ENCODE measurements around the gene RSPH9.

RSPH9 gene, protein sequence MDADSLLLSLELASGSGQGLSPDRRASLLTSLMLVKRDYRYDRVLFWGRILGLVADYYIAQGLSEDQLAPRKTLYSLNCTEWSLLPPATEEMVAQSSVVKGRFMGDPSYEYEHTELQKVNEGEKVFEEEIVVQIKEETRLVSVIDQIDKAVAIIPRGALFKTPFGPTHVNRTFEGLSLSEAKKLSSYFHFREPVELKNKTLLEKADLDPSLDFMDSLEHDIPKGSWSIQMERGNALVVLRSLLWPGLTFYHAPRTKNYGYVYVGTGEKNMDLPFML

DNA sequence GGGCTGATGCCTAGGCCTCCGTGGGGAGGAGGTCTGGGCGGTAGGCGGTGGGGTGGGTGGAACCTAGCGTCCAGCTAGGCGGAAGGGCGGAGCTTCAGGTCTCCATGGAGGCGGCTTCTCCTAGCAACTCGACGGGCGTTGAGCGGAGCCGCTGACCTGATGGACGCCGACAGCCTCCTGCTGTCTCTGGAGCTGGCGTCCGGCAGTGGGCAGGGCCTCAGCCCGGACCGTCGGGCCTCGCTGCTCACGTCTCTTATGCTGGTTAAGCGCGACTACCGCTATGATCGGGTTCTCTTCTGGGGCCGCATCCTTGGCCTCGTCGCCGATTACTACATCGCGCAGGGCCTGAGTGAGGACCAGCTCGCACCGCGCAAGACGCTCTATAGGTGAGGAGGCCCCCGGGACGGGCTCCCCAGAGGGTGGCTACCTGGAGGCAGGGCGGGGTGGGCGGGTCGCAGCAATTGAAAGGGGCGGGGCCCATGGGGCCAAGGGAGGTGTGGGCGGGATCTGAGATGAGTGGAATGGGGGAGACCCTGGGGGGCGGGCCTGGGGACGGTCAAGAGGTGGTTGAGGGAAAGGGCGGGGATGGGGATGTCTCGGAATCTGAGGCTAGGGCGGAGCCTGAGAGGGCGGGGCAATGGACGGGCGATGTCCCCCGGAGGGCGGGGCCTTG, at the start of gene RSPH9:
Gene RSPH9 (plus strand): TSS at position 97 of the 673 bp plus-strand sequence. CDS start 63 bp downstream, at position 160.
- DNase-seq (ENCODE audit: low read depth in 3 of 3) = peak in 2 of 3 experiments; percentile 24 to 73

DNA sequence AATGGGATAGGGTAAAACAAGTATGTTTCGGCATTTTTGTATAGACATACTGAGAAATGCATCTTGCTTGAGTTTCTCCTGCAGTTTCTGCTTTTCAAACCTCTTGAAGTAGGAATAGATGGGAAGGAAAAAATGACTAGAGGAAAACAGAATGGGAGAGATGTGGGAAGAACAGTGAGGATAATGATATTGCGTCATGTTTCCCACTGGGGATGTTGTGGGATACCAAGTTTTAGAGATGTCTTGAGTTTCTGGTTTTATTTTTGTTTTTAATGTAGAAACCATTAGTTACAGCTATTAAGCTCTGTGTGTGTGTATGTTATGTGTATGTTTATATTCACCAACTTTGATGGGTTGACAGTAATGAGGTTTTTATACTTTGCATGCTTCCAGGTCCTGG, 44.2 kb upstream of the RSPH9 start:
- DNase-seq (ENCODE audit: low read depth in 3 of 3) = no peak

DNA sequence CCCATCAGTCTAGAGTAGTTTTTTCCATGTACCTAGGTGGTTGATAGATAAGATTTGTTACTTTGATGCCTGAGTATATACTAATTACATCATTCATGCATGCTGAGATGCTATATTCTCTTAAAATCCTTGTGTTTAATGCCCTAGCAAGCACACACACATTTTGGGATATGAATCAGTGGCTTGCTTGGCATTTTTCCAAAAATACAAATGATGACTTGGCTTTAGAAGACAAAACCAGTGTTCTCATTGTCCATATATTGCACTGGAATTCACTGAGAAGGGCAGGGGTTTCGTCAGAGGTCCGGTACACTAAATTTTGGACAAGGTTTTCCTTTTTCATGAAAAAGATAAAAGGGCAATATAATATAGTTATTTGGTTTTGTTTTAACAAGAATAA, 40.7 kb upstream of the RSPH9 start:
- no peak for DNase-seq (ENCODE audit: low read depth in 3 of 3)

DNA sequence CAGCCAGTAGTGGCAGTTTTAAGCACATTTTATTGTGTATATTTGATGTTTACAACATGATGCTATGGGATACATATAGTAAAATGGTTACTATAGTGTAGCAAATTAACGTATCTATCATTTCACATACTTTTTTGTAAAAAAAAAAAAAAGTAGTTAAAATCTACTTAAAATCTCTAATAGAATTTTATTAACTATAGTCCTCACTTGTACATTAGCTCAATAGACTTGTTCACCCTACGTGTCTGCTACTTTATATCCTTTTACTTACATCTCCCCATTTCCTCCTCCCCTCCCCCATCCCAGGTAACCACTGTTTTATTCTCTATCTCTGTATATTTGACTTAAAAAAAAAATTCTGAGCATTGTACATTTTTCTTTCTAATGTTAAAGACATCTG, 38.8 kb upstream of the RSPH9 start:
- DNase-seq (ENCODE audit: low read depth in 3 of 3) = no peak

DNA sequence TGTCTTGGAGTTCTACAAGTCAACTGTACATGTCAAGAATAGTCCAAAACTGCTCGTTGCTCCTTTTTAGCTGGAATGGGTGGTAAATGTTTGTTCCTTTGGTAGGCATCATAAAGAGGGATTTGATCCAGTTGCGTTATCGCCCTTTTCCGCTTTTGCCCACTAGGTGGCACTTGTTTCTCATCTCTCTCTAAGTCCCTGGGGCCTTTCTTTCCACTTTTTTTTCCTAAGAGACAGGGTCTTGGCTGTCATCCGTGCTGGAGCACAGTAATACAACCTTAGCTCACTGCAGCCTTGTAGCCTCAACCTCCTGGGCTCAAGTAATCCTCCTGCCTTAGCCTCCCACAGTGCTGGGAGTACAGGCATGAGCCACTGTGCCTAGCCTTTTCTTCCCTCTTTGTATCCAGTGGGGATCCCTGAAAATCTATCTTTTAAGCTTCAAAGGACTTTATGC, 36.5 kb upstream of the RSPH9 start:
- peak; percentile 28 to 54 (median 40) for DNase-seq (ENCODE audit: low read depth in 3 of 3)

DNA sequence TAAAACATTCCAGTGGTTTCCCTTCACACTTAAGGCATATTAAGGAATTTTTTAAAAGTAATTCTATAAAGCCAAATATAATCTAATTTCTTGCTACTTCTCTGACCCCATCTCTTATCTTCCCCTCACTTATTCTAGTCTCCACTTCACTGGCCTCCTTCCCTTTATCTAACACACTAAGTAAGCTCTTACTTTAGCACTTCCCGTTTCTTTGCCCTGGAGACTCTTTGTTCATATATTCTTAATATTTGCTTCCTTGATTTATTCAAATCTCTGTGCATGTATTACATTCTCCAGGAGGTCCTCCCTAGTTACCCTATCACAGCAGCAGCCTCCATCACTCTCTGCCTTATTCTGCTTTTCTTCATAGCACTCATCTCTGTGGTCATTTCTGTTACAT, 36.0 kb upstream of the RSPH9 start:
- DNase-seq (ENCODE audit: low read depth in 3 of 3) = no peak

DNA sequence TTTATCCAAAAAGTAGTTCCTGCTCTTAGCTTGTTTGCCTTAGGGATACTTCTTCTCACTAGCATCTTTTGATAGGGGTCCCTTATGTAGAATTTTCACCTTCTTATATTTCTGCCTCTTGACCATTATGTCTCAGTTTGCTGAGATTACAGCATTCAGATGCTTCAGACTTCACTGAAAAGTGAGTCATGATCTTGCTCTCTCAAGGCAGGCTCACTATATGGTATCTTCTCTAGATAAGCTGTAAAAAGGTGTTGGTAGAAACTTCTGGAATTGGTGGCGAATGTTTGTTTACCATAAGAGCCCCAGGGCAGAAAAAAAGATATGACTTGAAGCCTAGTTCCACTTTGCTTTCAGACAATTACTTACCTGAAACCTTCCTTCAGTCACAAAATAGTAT, 35.4 kb upstream of the RSPH9 start:
- DNase-seq (ENCODE audit: low read depth in 3 of 3) = no peak

DNA sequence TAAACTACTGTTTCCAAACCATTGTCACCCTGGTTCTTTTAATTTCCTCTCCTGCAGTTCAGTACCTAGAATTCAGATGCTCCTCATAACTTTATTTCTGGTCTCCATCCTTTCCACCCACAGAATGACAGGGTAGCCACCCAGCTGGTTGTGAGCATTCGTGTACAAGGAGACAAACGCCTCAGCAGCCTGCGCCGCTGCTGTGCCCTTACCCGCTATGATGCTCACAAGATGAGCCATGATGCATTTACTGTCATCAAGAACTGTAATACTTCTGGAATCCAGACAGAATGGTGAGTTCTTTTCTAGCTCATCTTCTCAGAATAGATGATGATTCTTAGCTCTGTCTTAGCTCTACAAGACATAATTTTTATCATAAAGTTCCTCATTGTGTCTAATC, 34.4 kb upstream of the RSPH9 start:
- no peak for DNase-seq (ENCODE audit: low read depth in 3 of 3)

DNA sequence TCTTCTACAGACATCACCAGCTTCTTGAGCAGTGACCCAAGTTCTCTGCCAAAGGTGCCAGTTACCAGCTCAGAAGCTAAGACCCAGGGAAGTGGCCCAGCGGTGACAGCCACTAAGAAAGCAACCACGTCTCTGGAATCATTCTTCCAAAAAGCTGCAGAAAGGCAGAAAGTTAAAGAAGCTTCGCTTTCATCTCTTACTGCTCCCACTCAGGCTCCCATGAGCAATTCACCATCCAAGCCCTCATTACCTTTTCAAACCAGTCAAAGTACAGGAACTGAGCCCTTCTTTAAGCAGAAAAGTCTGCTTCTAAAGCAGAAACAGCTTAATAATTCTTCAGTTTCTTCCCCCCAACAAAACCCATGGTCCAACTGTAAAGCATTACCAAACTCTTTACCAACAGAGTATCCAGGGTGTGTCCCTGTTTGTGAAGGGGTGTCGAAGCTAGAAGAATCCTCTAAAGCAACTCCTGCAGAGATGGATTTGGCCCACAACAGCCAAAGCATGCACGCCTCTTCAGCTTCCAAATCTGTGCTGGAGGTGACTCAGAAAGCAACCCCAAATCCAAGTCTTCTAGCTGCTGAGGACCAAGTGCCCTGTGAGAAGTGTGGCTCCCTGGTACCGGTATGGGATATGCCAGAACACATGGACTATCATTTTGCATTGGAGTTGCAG, 31.0 kb upstream of the RSPH9 start:
- DNase-seq (ENCODE audit: low read depth in 3 of 3) = no peak

DNA sequence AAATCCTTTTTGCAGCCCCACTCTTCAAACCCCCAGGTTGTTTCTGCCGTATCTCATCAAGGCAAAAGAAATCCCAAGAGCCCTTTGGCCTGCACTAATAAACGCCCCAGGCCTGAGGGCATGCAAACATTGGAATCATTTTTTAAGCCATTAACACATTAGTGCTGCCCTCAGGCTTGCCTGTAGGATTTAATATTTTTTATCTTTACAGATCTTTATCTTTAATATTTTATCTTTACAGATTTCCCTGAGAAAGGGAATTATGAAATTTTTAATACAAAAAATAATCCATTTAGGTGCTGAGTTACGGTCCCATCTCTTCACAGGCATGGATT, 30.5 kb upstream of the RSPH9 start:
- DNase-seq (ENCODE audit: low read depth in 3 of 3) = no peak

DNA sequence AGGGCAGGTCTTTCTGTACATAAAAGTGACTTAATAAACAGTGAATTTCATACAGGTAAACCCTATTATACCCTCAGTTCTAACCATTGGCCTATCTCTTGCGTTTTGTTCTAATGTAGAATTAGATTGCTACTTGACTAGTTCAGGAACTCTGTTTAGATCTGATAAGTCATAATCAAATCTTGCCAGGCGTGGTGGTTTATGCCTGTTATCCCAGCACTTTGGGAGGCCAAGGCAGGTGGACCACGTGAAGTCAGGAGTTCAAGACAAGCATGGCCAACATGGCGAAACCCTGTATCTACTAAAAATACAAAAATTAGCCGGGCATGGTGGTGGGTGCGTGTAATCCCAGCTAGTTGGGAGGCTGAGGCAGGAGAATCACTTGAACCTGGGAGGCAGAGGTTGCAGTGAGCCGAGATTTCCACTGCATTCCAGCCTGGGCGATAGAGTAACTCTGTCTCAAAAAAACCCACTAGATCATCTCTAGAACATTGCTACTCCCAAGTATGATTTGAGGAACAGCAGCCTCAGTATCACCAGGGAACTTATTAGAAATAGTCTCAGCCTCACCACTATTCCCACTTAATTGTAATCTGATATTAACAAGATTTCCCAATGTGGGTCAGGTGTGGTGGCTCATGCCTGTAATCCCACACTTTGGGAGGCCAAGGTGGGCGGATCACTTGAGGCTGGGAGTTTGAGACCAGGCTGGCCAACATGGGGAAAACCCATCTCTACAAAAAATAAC, 27.9 kb upstream of the RSPH9 start:
- DNase-seq (ENCODE audit: low read depth in 3 of 3) = no peak

DNA sequence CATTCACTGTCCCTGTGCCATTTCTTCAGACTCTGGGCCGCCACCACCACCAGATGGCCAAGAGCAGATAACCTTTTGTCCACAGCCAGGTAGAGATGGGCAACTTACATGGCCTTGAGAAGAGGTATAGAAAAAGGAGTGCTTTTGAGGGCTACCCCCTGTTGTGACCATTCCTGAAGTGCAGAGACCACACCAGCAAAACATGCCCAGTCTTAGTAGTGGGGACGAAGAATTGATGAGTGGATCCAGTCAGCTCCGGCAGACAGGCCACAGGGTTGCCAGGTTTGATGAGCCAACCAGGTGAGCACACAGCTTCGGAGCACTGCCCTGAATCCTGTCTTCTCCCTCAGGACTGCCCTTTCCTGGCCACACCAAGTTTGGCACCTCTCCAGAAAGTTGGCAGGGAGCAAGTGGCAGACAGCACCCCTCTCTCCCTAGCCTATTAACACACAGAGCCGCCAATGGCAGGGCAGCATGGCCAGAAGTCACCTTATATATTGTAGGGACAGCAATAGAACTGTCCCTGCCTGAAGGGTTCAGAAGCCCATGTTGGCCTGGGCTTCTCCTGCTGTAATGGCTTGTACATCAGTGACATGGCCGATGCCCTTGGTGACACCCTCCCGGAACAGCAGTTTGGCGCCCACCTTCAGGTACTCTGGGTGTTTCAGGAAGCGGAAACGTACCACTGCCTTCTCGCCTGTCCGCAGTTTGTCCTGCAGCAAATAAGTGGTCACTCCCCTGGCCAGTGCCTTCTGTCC, 23.6 kb upstream of the RSPH9 start:
- DNase-seq (ENCODE audit: low read depth in 3 of 3) = no peak

DNA sequence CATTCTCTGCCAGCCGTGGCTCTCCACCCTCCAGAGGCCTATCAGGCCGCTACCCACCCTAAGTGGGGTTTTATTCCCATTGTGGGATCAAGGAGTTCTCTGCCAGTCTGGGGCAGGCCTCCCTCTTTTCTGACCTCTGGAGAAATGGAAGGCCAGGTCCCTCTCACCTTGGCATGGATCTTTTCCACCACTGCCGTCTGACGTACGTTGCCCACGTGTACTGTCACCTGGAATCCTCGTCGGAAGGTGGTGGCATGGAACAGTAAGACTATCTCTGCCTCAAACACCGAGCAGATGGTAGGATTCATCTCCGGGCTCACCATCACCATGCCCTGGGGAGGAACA, 23.0 kb upstream of the RSPH9 start:
- no peak for DNase-seq (ENCODE audit: low read depth in 3 of 3)

DNA sequence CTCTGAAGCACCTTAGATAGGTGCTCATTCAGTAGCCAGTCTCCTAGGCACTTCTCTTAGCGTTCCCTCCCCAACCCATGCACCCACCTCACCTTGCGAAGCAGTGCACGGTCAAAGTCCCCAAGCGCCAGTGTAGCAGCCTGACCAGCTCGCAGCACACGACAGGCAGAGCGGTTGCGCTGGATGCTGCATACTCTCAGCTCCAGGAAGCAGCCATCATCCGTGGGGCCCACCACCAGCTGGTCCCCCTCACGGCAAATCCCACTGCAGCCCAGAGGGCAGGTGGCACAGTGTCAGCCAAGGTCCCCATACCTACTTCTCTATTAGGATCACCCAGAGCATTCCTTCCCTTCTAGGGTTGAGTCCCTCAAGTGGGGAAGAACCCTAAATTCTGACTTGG, 22.3 kb upstream of the RSPH9 start:
- DNase-seq (ENCODE audit: low read depth in 3 of 3) = no peak

DNA sequence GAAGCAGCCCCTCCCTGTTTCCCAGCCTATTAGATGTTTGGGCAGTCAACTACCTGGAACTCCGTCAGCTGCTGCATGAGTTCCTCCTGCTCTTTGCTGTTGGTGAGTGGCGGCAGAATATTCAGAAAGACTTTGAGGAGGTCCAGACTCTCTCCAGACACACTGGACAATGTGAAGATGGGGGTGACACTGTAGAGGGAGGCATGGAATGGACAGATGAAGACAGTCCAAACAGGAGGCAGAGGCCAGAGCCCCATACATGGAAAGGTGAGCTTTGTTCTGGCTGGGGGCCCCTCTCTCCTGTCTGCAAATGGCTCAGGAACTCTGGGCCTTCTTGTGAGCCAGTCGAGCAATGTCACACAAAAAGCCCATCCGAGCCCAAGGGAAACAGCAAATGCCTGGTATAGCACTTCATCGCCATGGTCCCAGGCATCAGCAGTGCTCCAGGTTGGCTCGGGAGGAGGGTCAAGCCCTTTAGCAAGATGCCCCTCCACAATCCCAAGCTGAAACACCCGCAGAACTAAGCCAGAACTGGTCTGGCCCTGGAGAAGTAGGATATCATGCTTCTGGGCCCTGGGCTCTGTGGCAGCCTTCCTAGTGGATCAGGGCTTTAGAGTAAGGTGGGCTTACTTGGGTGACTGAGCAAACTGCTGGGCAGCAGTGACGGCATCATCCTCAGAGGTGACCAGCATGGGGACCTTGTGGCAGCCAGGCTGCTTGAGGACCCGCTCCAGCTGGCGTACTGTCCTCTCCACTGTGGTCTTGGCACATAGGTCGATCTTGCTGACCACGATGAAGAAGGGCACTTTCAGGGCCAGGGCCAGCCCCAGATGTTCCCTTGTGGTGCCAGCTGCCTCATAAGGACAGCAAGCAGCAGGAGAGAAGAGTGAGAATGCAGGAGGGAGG, 20.7 kb upstream of the RSPH9 start:
- DNase-seq (ENCODE audit: low read depth in 3 of 3) = no peak

DNA sequence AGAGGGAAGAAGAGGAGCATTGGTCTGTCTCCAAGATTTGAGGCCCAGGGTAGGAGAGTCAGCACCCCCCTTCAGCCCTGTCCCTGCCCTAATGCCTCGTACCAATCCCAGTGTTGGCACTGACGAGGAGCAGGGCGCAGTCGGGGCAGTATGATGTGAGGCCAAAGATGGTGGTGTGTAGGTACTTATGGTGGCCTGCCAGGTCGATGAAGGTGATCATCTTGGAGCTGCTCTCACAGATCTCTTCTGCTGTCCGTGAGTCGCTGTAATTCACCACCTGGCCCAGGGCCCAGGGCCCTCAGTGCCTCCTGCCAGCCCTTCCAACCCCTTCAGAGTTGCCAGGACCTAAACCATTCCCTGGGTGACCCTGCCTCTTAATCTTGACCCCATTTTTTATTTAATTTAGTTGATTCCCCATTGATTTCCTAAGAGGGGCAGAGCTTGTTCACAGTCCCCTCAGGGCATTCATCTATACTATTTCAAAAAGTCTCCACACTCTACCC, 20.0 kb upstream of the RSPH9 start:
- no peak for DNase-seq (ENCODE audit: low read depth in 3 of 3)

DNA sequence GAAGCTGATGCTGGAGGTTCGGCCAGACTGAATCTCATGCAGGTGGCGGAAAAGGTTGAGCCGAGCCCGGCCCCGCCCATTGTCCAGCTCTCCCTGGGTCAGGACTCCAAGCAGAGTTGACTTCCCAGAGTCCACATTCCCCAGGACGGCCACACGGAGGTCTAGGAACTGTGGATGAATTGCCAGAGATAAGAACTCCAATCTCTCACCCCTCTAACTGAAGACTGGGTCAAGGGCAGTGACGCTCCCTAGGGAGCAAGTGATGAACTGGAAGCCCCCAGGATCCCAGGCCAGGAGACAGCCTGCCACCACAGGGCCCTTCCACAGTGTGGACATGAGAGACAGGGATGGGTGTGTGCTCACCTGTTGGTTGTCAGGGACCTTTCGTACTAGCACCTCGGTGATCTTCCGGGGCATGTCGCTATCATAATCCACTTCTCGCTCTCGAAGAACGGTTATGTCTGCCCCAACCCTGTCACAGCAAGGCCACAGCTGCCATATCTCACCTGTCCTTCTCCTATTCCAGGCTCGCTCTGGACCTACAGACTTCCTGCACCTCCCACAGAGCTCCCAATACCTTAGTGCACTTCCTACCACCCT, 19.3 kb upstream of the RSPH9 start:
- DNase-seq (ENCODE audit: low read depth in 3 of 3) = no peak

DNA sequence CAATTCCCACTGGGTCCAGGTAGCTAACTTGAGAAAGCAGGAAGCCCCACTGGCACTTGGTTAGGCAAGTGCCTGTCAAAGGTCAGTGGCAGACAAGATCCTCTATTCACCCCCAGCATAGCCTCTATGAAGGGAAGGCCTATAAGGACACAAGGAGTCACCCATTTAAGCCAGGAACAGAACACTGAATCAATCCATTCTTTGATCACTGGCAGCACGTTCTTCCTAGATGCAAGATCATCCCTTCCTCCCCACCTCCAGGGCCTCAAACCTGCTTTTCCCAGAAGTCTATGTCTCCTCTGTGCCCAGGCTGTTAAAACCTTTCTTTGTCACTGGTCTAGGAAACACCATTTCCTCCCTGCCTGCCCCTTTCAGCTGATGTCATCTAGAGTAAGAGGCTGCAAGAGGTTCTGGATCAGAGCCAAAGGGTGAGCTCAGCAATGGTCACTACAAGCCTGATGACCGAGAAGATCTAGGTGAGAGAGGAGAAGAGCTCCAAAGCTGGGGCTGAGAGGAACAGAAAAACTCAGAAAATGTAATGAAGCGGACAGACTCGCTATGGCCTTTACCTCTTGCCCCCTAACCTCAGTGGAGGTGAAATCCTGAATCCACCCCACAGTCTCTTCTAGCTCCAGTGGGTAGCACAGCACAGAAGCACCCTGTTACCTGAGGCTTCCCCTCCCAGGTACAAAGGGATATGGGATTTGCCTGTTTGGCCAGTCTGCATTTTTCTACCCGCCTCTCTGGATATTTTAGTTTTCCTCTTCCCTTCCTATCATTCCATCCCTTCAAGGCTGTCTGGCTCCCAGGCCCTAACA, 17.6 kb upstream of the RSPH9 start:
- DNase-seq (ENCODE audit: low read depth in 3 of 3) = no peak
